PC-9 (cell line): ENCODE results near the gene RAD21L1. TPM values are rescaled to one million over a fixed set of nuclear protein-coding genes. Genes with fewer than 3 reads are reported as not detected.

Source experiments
- BruUV-seq: library from RNA; stranded (reverse); fragments of 400-500 nt; replicated peaks from 2 replicates; lab custom pipeline; 2021; lab: Mats Ljungman, UMichigan
- CTCF ChIA-PET: fragments of 300-600 bp; sonication (Branson Sonifier 250); formaldehyde crosslinking; loops from one replicate; lab custom pipeline; 2022; ENCODE audit warnings: antibody characterized with exemption; lab: Charles Lee
- POLR2A ChIA-PET: fragments of 300-600 bp; sonication (Branson Sonifier 250); formaldehyde crosslinking; loops from one replicate; lab custom pipeline; 2022; ENCODE audit warnings: antibody characterized with exemption; ENCODE audit not compliant: unreplicated experiment; lab: Charles Lee
- DNase-seq, 2 experiments: peaks; one replicate each; pipeline versions ENCODE4 v3.0.0 to v3.0.0-alpha.2; 2015 to 2022; ENCODE audit warnings: mixed read lengths in 1 of 2
- H2AFZ ChIP-seq: fragments of 200-600 bp; sonication (generic); 2 replicates; pipeline ENCODE4 v1.8.1; 2017; ENCODE audit warnings: antibody characterized with exemption
- H3F3A ChIP-seq: fragments of 200-600 bp; sonication (generic); 2 replicates; pipeline ENCODE4 v1.8.1; 2017; ENCODE audit warnings: antibody characterized with exemption, mild to moderate bottlenecking, low read depth; ENCODE audit not compliant: insufficient read depth
- H3K27ac ChIP-seq: fragments of 200-600 bp; sonication (generic); 2 replicates; pipeline ENCODE4 v1.6.1; 2016; ENCODE audit warnings: mixed run types
- H3K27me3 ChIP-seq: fragments of 200-600 bp; sonication (generic); 2 replicates; pipeline ENCODE4 v1.6.1; 2016; ENCODE audit warnings: low read depth, mixed run types; ENCODE audit not compliant: insufficient read depth
- H3K36me3 ChIP-seq: fragments of 200-600 bp; sonication (generic); 2 replicates; pipeline ENCODE4 v1.6.1; 2016; ENCODE audit warnings: low read depth, mixed run types
- H3K4me1 ChIP-seq: fragments of 200-600 bp; sonication (generic); replicated peaks from 2 replicates; pipeline ENCODE4 v1.6.1; 2016; ENCODE audit warnings: mixed run types; ENCODE audit not compliant: insufficient read depth
- H3K4me2 ChIP-seq: fragments of 200-600 bp; sonication (generic); 2 replicates; pipeline ENCODE4 v1.6.1; 2017; ENCODE audit warnings: mixed run types
- H3K4me3 ChIP-seq: fragments of 200-600 bp; sonication (generic); 2 replicates; pipeline ENCODE4 v1.6.1; 2016; ENCODE audit warnings: mixed run types
- H3K79me2 ChIP-seq: fragments of 200-600 bp; sonication (generic); 2 replicates; pipeline ENCODE4 v1.6.1; 2017; ENCODE audit warnings: low read depth, mixed run types
- H3K9me2 ChIP-seq: fragments of 200-600 bp; sonication (generic); 2 replicates; pipeline ENCODE4 v1.8.1; 2017; ENCODE audit warnings: mild to moderate bottlenecking; ENCODE audit not compliant: insufficient read depth
- H3K9me3 ChIP-seq: fragments of 200-600 bp; sonication (generic); 2 replicates; pipeline ENCODE4 v1.8.1; 2016; ENCODE audit warnings: low read depth; ENCODE audit not compliant: insufficient read depth
- H4K20me1 ChIP-seq: fragments of 200-600 bp; sonication (generic); 2 replicates; pipeline ENCODE4 v1.8.1; 2017; ENCODE audit not compliant: insufficient read depth
- EZH2 ChIP-seq: fragments of 200-600 bp; sonication (generic); IDR thresholded peaks from 2 replicates; pipeline ENCODE4 v1.8.0; 2017; ENCODE audit warnings: antibody characterized with exemption, low read depth
- intact Hi-C: fragments of 100-400 bp; cut with micrococcal nuclease; formaldehyde crosslinking; loops from one replicate; pipeline ENCODE4 v1.10.0; 2022; ENCODE audit not compliant: unreplicated experiment
- total RNA-seq: library from RNA; stranded (reverse); gene quantifications from 2 replicates; pipeline ENCODE4 v1.2.3, GENCODE V29; 2021
- TF ChIP-seq, protein P1 (sequence below): fragments of 200-600 bp; sonication (generic); conservative IDR thresholded peaks from 2 replicates; pipeline ENCODE4 v1.6.1; 2017; ENCODE audit warnings: mixed run types, antibody characterized with exemption, mild to moderate bottlenecking, moderate library complexity

RAD21L1 gene
- total RNA-seq, 1 experiment from 2014 or later = not detected

DNA sequence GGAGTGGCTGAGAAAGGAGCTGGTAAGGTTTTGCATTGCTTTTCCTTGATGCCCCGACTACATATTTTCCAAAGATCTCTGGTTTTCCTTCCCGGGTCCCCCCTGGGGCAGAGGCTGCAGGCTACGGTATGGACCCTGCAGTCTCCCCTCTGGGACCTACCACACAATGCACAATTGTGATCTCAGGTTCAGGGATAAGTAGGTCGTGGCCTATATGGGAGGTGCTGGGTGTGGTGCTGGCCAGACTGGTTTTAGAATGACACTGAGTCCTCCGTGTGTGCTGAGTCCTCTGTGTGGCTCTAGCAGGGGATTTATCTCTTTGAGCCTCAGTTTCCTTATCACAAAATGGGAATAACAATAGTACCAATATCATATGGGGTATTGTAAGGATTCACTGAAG, 22.2 kb upstream of the RAD21L1 start:
- no peak overlapping the region for H3K27ac ChIP-seq

DNA sequence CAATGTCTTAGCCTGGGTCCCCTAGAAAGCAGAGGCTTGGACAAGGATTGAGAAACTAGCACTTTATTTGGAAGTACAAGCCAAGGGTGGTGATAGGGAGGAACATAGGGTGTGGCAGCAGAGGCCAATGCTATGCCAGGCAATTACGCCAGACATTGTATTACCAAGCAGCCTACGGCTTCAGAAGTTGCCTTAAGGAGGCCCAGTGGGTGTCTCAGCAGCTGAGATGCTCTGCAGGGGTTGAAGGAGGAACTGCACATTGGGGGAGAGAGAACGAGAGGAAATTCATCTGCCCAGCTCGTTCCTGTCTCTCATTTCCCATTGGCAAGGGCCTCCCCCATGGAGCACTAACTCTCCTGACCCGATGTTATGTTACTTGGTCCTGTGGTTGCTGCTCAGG, 21.7 kb upstream of the RAD21L1 start:
- intact Hi-C loops = no loop called here
- CTCF ChIA-PET = no interaction called here
- BruUV-seq = no TSS peak
- Histone ChIP-seq H3K9me2 (no peaks in the 10 kb centered on the region), H3F3A (no peaks in the 10 kb centered on the region), H3K36me3 (no peaks in the 10 kb centered on the region), H4K20me1 (no peaks in the 10 kb centered on the region), H3K27me3 (peaks cover 28% of the 10 kb centered on the region), H2AFZ (no peak overlapping the region), H3K4me2 (no peak overlapping the region), H3K9me3 (no peaks in the 10 kb centered on the region), H3K79me2 (no peaks in the 10 kb centered on the region), H3K4me1 (no peaks in the 10 kb centered on the region; the same call in 1 of the 2 replicates), H3K4me3 (no peak overlapping the region), H3K27ac (no peak overlapping the region)
- DNase-seq = no peak
- TF ChIP-seq, protein P1, sequence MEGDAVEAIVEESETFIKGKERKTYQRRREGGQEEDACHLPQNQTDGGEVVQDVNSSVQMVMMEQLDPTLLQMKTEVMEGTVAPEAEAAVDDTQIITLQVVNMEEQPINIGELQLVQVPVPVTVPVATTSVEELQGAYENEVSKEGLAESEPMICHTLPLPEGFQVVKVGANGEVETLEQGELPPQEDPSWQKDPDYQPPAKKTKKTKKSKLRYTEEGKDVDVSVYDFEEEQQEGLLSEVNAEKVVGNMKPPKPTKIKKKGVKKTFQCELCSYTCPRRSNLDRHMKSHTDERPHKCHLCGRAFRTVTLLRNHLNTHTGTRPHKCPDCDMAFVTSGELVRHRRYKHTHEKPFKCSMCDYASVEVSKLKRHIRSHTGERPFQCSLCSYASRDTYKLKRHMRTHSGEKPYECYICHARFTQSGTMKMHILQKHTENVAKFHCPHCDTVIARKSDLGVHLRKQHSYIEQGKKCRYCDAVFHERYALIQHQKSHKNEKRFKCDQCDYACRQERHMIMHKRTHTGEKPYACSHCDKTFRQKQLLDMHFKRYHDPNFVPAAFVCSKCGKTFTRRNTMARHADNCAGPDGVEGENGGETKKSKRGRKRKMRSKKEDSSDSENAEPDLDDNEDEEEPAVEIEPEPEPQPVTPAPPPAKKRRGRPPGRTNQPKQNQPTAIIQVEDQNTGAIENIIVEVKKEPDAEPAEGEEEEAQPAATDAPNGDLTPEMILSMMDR = no peak
- no peak for TF ChIP-seq EZH2
- POLR2A ChIA-PET = no interaction called here

More for the DNA sequence above, 22.2 kb upstream of the RAD21L1 start:
- POLR2A ChIA-PET = no interaction called here
- H4K20me1 ChIP-seq = no peaks in the 10 kb centered on the region
- H3K79me2 ChIP-seq = no peaks in the 10 kb centered on the region
- peaks cover 25% of the 10 kb centered on the region for H3K27me3 ChIP-seq
- no peaks in the 10 kb centered on the region for H3K36me3 ChIP-seq
- H3K4me3 ChIP-seq = no peak overlapping the region
- no peak for DNase-seq
- no peak overlapping the region for H3K4me2 ChIP-seq
- CTCF ChIA-PET = no interaction called here
- intact Hi-C loops = no loop called here
- no TSS peak for BruUV-seq
- H3K4me1 ChIP-seq = no peaks in the 10 kb centered on the region; the same call in 1 of the 2 replicates
- H3F3A ChIP-seq = no peaks in the 10 kb centered on the region
- TF ChIP-seq EZH2 = no peak
- TF ChIP-seq, protein P1 = no peak
- no peak overlapping the region for H2AFZ ChIP-seq
- no peaks in the 10 kb centered on the region for H3K9me2 ChIP-seq
- no peaks in the 10 kb centered on the region for H3K9me3 ChIP-seq

DNA sequence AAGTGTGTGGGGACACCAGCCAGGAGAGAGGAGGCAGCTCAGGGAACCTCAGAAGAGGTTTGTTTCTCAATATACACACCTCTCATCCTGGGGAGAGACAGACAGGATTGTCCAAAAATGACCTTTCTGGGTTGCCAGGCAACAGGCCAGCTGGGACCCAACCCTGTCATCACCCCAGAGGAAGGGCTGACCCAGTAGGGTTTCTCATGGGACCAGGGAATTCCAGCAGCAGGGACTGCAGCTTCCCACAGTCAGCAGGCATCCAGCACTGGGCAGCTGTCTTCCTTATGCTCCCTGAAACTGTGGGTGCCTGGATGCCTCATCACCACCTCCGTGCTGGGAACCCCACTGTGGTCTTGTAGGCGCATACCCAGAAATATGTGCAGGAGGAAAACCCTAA, 21.3 kb upstream of the RAD21L1 start:
- CTCF ChIA-PET = no interaction called here
- intact Hi-C loops = no loop called here

More for the DNA sequence above, 21.3 kb upstream of the RAD21L1 start:
- no peaks in the 10 kb centered on the region; the same call in 1 of the 2 replicates for H3K4me1 ChIP-seq
- TF ChIP-seq EZH2 = no peak
- TF ChIP-seq, protein P1 = no peak
- DNase-seq = no peak
- no peaks in the 10 kb centered on the region for H3K9me3 ChIP-seq
- H3K9me2 ChIP-seq = no peaks in the 10 kb centered on the region
- peaks cover 33% of the 10 kb centered on the region for H3K27me3 ChIP-seq
- H4K20me1 ChIP-seq = no peaks in the 10 kb centered on the region
- H3K4me3 ChIP-seq = no peak overlapping the region
- no peak overlapping the region for H3K4me2 ChIP-seq
- H3F3A ChIP-seq = no peaks in the 10 kb centered on the region
- no peaks in the 10 kb centered on the region for H3K79me2 ChIP-seq
- BruUV-seq = no TSS peak
- H3K27ac ChIP-seq = no peak overlapping the region
- no peak overlapping the region for H2AFZ ChIP-seq
- H3K36me3 ChIP-seq = no peaks in the 10 kb centered on the region
- POLR2A ChIA-PET = no interaction called here
